HepG2 (cell line): ENCODE data around the gene CDC20. TPM values are rescaled to one million over a fixed set of nuclear protein-coding genes. Genes with fewer than 3 reads are reported as not detected.

ENCODE experiments used
- ARNT2 ChIP-seq: sonication (generic); formaldehyde crosslinking; IDR thresholded peaks from 2 replicates; pipeline ENCODE4 v1.8.0; 2022; ENCODE audit warnings: mild to moderate bottlenecking, low read depth, missing genetic modification reagents, moderate library complexity
- GATAD1 ChIP-seq: IDR thresholded peaks from 2 replicates; pipeline ENCODE4 v1.6.1; 2016; ENCODE audit warnings: missing genetic modification reagents, missing compliant biosample characterization
- GTF2F1 ChIP-seq: fragments of 150-350 bp; IDR thresholded peaks from 2 replicates; pipeline ENCODE4 v1.6.1; 2014; ENCODE audit warnings: low read length
- polyA plus RNA-seq, 8 experiments: library from polyadenylated mRNA; depleted of rRNA in 3 of 8; stranded (reverse) in 7 of 8; unstranded in 1 of 8; fragments of >200 nt; fragmentation: Illumina TruSeq in 4 of 8; extraction: Trizol in 4 of 8; gene quantifications; 2 replicates each; pipeline versions ENCODE4 v1.2.1 to v1.2.3, GENCODE V29; 2011 to 2016; ENCODE audit warnings: low read depth in 4 of 8, missing spikeins in 1 of 8, mixed read lengths in 1 of 8; ENCODE audit not compliant: insufficient read depth in 1 of 8
- total RNA-seq, 5 experiments: library from RNA; depleted of rRNA; stranded (reverse); fragments of >200 nt; fragmentation: Illumina TruSeq; extraction: Trizol; gene quantifications; 2 replicates each; pipeline ENCODE4 v1.2.3, GENCODE V29; 2016; ENCODE audit warnings: low read depth in 1 of 5
- TF ChIP-seq, protein P1 (sequence below): sonication (generic); formaldehyde crosslinking; IDR thresholded peaks from 2 replicates; pipeline ENCODE4 v1.5.1; 2020; ENCODE audit warnings: mild to moderate bottlenecking, missing genetic modification reagents
- TF ChIP-seq, protein P2 (sequence below): sonication (generic); formaldehyde crosslinking; IDR thresholded peaks from 2 replicates; pipeline ENCODE4 v1.5.0; 2020; ENCODE audit warnings: missing genetic modification reagents
- TF ChIP-seq, protein P3 (sequence below): sonication (generic); formaldehyde crosslinking; conservative IDR thresholded peaks from 2 replicates; pipeline ENCODE4 v1.8.0; 2022; ENCODE audit warnings: low read depth, missing genetic modification reagents
- TF ChIP-seq, protein P4 (sequence below): IDR thresholded peaks from 2 replicates; pipeline ENCODE4 v1.6.1; 2016; ENCODE audit warnings: missing genetic modification reagents, missing compliant biosample characterization
- TF ChIP-seq, protein P5 (sequence below): sonication (generic); formaldehyde crosslinking; IDR thresholded peaks from 2 replicates; pipeline ENCODE4 v1.4.0; 2020; ENCODE audit warnings: missing genetic modification reagents, borderline replicate concordance
- TF ChIP-seq, protein P6 (sequence below): sonication (generic); formaldehyde crosslinking; IDR thresholded peaks from 2 replicates; pipeline ENCODE4 v1.4.0; 2020; ENCODE audit warnings: missing genetic modification reagents
- TF ChIP-seq, protein P7 (sequence below): sonication (generic); formaldehyde crosslinking; IDR thresholded peaks from 2 replicates; pipeline ENCODE4 v1.8.1; 2023; ENCODE audit warnings: mild to moderate bottlenecking, missing genetic modification reagents, borderline replicate concordance

The CDC20 gene
- total and polyA plus RNA-seq, 2 of the 13 experiments (the other 11 are each of a cell fraction or from before 2014, with no cell fraction given), result 57.9 to 90.0 TPM

DNA sequence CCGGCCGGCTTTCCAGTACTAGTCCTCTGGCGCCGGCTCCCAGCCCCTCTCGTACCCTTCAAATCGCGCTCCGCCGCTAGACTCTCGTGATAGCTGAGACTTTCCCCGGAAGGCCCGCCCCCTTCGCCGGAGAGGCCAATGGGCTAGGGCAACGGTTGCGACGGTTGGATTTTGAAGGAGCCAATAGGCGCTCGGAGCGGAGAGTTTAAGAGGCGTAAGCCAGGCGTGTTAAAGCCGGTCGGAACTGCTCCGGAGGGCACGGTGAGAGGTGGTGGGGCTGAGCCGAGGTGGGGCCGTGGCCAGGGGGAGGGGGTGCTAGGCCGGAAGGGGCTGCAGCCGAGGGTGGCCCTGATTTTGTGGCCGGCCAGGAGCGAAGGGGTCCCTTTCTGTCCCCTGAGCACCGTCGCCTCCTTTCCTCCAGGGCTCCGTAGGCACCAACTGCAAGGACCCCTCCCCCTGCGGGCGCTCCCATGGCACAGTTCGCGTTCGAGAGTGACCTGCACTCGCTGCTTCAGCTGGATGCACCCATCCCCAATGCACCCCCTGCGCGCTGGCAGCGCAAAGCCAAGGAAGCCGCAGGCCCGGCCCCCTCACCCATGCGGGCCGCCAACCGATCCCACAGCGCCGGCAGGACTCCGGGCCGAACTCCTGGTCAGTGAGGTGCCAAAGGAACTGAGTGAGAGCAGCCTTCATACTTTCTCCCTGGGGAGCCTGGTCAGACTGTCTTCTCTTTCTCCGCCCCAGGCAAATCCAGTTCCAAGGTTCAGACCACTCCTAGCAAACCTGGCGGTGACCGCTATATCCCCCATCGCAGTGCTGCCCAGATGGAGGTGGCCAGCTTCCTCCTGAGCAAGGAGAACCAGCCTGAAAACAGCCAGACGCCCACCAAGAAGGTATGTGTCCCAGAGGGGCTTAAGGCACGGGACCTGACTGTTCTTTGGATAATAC is at the start of gene CDC20 (continued):
- TF ChIP-seq, protein P1, sequence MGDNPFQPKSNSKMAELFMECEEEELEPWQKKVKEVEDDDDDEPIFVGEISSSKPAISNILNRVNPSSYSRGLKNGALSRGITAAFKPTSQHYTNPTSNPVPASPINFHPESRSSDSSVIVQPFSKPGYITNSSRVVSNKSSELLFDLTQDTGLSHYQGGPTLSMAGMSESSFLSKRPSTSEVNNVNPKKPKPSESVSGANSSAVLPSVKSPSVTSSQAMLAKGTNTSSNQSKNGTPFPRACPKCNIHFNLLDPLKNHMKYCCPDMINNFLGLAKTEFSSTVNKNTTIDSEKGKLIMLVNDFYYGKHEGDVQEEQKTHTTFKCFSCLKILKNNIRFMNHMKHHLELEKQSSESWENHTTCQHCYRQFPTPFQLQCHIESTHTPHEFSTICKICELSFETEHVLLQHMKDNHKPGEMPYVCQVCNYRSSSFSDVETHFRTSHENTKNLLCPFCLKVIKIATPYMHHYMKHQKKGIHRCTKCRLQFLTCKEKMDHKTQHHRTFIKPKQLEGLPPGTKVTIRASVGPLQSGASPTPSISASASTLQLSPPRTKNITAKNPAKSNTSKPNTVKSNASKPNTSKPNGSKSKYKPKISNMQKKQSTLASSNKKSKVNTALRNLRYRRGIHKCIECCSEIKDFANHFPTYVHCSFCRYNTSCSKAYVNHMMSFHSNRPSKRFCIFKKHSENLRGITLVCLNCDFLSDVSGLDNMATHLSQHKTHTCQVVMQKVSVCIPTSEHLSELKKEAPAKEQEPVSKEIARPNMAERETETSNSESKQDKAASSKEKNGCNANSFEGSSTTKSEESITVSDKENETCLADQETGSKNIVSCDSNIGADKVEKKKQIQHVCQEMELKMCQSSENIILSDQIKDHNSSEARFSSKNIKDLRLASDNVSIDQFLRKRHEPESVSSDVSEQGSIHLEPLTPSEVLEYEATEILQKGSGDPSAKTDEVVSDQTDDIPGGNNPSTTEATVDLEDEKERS (CRISPR knock-in tag), result no peak
- TF ChIP-seq GATAD1 (peak; percentile 91), ARNT2 (CRISPR knock-in tag) (peak; percentile 99), GTF2F1 (0 out of 2 replicates have a peak, but pooled peaks have one; percentile 4)
- TF ChIP-seq, protein P2, sequence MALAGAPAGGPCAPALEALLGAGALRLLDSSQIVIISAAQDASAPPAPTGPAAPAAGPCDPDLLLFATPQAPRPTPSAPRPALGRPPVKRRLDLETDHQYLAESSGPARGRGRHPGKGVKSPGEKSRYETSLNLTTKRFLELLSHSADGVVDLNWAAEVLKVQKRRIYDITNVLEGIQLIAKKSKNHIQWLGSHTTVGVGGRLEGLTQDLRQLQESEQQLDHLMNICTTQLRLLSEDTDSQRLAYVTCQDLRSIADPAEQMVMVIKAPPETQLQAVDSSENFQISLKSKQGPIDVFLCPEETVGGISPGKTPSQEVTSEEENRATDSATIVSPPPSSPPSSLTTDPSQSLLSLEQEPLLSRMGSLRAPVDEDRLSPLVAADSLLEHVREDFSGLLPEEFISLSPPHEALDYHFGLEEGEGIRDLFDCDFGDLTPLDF (CRISPR knock-in tag), result 0 out of 2 replicates have a peak, but pooled peaks have one; percentile 38
- TF ChIP-seq, protein P3, sequence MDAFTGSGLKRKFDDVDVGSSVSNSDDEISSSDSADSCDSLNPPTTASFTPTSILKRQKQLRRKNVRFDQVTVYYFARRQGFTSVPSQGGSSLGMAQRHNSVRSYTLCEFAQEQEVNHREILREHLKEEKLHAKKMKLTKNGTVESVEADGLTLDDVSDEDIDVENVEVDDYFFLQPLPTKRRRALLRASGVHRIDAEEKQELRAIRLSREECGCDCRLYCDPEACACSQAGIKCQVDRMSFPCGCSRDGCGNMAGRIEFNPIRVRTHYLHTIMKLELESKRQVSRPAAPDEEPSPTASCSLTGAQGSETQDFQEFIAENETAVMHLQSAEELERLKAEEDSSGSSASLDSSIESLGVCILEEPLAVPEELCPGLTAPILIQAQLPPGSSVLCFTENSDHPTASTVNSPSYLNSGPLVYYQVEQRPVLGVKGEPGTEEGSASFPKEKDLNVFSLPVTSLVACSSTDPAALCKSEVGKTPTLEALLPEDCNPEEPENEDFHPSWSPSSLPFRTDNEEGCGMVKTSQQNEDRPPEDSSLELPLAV (CRISPR knock-in tag), result peak; percentile 94; the same call in 1 of the 2 replicates
- TF ChIP-seq, protein P4, sequence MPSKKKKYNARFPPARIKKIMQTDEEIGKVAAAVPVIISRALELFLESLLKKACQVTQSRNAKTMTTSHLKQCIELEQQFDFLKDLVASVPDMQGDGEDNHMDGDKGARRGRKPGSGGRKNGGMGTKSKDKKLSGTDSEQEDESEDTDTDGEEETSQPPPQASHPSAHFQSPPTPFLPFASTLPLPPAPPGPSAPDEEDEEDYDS, result peak; percentile 90
- TF ChIP-seq, protein P5, sequence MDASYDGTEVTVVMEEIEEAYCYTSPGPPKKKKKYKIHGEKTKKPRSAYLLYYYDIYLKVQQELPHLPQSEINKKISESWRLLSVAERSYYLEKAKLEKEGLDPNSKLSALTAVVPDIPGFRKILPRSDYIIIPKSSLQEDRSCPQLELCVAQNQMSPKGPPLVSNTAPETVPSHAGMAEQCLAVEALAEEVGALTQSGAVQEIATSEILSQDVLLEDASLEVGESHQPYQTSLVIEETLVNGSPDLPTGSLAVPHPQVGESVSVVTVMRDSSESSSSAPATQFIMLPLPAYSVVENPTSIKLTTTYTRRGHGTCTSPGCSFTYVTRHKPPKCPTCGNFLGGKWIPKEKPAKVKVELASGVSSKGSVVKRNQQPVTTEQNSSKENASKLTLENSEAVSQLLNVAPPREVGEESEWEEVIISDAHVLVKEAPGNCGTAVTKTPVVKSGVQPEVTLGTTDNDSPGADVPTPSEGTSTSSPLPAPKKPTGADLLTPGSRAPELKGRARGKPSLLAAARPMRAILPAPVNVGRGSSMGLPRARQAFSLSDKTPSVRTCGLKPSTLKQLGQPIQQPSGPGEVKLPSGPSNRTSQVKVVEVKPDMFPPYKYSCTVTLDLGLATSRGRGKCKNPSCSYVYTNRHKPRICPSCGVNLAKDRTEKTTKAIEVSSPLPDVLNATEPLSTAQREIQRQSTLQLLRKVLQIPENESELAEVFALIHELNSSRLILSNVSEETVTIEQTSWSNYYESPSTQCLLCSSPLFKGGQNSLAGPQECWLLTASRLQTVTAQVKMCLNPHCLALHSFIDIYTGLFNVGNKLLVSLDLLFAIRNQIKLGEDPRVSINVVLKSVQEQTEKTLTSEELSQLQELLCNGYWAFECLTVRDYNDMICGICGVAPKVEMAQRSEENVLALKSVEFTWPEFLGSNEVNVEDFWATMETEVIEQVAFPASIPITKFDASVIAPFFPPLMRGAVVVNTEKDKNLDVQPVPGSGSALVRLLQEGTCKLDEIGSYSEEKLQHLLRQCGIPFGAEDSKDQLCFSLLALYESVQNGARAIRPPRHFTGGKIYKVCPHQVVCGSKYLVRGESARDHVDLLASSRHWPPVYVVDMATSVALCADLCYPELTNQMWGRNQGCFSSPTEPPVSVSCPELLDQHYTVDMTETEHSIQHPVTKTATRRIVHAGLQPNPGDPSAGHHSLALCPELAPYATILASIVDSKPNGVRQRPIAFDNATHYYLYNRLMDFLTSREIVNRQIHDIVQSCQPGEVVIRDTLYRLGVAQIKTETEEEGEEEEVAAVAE, result peak; percentile 68; the same call in 1 of the 2 replicates
- TF ChIP-seq, protein P6, sequence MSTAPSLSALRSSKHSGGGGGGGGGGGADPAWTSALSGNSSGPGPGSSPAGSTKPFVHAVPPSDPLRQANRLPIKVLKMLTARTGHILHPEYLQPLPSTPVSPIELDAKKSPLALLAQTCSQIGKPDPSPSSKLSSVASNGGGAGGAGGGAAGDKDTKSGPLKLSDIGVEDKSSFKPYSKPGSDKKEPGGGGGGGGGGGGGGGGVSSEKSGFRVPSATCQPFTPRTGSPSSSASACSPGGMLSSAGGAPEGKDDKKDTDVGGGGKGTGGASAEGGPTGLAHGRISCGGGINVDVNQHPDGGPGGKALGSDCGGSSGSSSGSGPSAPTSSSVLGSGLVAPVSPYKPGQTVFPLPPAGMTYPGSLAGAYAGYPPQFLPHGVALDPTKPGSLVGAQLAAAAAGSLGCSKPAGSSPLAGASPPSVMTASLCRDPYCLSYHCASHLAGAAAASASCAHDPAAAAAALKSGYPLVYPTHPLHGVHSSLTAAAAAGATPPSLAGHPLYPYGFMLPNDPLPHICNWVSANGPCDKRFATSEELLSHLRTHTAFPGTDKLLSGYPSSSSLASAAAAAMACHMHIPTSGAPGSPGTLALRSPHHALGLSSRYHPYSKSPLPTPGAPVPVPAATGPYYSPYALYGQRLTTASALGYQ (CRISPR knock-in tag), result 0 out of 2 replicates have a peak, but pooled peaks have one; percentile 25
- TF ChIP-seq, protein P7, sequence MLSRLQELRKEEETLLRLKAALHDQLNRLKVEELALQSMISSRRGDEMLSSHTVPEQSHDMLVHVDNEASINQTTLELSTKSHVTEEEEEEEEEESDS (CRISPR knock-in tag), result peak; percentile 97
